ENCODE data around the gene TNFRSF4. TPM values are rescaled to one million over a fixed set of nuclear protein-coding genes. Genes with fewer than 3 reads are reported as not detected.

TNFRSF4 gene
- polyA plus RNA-seq, 2 of the 4 experiments (the other 2 are of a cell fraction) = not detected

GRCh38 chr1:1179983-1180861 lies 33.7 kb downstream of the TNFRSF4 start:
- CTCF ChIA-PET = interaction anchor here (0.6 to 1.2 kb wide), 3 partner anchors 57 to 121 kb away, joined by 3 to 5 read pairs (median 4); no protein-coding TSS in a partner anchor

DNA sequence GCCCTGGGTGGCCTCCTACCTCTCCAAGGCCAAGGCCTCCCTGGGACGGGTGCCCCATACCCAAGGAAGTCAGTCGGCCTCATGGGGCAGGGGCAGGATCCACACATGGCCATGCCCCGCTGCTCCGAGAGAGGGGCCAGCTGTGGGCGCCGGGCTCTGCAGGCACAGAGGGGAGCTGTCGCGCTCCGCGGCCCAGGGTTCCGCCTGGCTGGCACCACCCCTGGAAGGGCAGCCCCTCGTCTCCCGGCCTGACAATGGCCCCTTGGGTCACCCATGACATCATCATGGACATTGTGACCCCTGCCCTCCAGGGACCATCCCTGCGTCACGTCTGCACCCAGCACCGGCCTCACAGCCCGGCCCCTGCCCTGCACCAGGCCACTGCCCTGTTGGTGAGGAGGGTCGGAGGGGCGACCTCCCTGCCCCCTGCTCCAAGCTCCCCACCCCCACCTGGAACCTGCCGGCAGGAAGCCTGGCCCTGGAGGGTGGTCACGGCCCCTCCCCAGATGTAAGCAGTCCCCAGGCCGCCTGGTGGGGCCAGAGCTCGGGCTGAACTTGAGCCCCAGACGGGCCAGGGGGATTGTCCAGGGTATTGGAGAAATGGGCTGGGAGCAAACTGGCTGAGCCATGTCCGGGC lies 34.5 kb downstream of the TNFRSF4 start:
- WGBS (ENCODE audit: missing lambda C conversion rate) = 91% methylated on average over 11 of the region's 25 CpGs
- TF ChIP-seq KDM1A (IDR thresholded peaks at IDR 0.05; ENCODE audit: low read depth) = no peak
- TF ChIP-seq EP300 (IDR thresholded peaks at IDR 0.05) = no peak
- no peak for TF ChIP-seq HDAC2 (IDR thresholded peaks at IDR 0.05)
- no peak for TF ChIP-seq GATA3 (IDR thresholded peaks at IDR 0.05; ENCODE audit: borderline replicate concordance)
- no peak for TF ChIP-seq BCL3 (IDR thresholded peaks at IDR 0.05)
- TF ChIP-seq ZC3H11A (IDR thresholded peaks at IDR 0.05) = no peak
- TF ChIP-seq ESRRA (IDR thresholded peaks at IDR 0.05; ENCODE audit: borderline replicate concordance, low read length) = no peak
- no peak for TF ChIP-seq NFE2L2 (conservative IDR thresholded peaks at IDR 0.05; ENCODE audit: low read length)
- TF ChIP-seq PBX3 (IDR thresholded peaks at IDR 0.05) = no peak
- no peak for TF ChIP-seq TP53 (CRISPR knock-in tag; IDR thresholded peaks at IDR 0.05)
- no peak for TF ChIP-seq MAFK (IDR thresholded peaks at IDR 0.05; ENCODE audit: partially characterized antibody)
- TF ChIP-seq POLR2A (IDR thresholded peaks at IDR 0.05; ENCODE audit: low read length) = no peak
- no peak for TF ChIP-seq RAD21 (conservative IDR thresholded peaks at IDR 0.05 in 1 of 2, IDR thresholded peaks at IDR 0.05 in 1 of 2)
- TF ChIP-seq CHD4 (IDR thresholded peaks at IDR 0.05; ENCODE audit: borderline replicate concordance) = no peak
- TF ChIP-seq MYC (IDR thresholded peaks at IDR 0.05; ENCODE audit: borderline replicate concordance, low read length) = no peak
- no peak for TF ChIP-seq ZFP36 (IDR thresholded peaks at IDR 0.05; ENCODE audit: borderline replicate concordance, partially characterized antibody)
- TF ChIP-seq, protein P1, sequence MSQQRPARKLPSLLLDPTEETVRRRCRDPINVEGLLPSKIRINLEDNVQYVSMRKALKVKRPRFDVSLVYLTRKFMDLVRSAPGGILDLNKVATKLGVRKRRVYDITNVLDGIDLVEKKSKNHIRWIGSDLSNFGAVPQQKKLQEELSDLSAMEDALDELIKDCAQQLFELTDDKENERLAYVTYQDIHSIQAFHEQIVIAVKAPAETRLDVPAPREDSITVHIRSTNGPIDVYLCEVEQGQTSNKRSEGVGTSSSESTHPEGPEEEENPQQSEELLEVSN (IDR thresholded peaks at IDR 0.05; ENCODE audit: borderline replicate concordance, low read depth) = no peak
- no peak for TF ChIP-seq ATOH8 (CRISPR knock-in tag; IDR thresholded peaks at IDR 0.05; ENCODE audit: low read depth)

More at GRCh38 chr1:1179983-1180861, 33.7 kb downstream of the TNFRSF4 start:
- TF ChIP-seq CHD4 (IDR thresholded peaks at IDR 0.05; ENCODE audit: borderline replicate concordance) (no peak), BHLHE40 (IDR thresholded peaks at IDR 0.05; ENCODE audit: low read depth, low read length) (no peak), TP53 (CRISPR knock-in tag; IDR thresholded peaks at IDR 0.05) (no peak), FOSB (CRISPR knock-in tag; IDR thresholded peaks at IDR 0.05) (no peak), HDAC2 (IDR thresholded peaks at IDR 0.05) (no peak), EHF (CRISPR knock-in tag; IDR thresholded peaks at IDR 0.05) (no peak), HEYL (CRISPR knock-in tag; IDR thresholded peaks at IDR 0.05) (no peak), RFX5 (IDR thresholded peaks at IDR 0.05) (no peak), ESRRA (IDR thresholded peaks at IDR 0.05; ENCODE audit: borderline replicate concordance, low read length) (no peak), CHD2 (IDR thresholded peaks at IDR 0.05; ENCODE audit: low read length, partially characterized antibody) (no peak), FOXS1 (CRISPR knock-in tag; IDR thresholded peaks at IDR 0.05) (no peak), RAD21 (conservative IDR thresholded peaks at IDR 0.05 in 1 of 2, IDR thresholded peaks at IDR 0.05 in 1 of 2) (no peak), POLR2AphosphoS2 (conservative IDR thresholded peaks at IDR 0.05; ENCODE audit: low read length) (no peak), HOXB5 (CRISPR knock-in tag; IDR thresholded peaks at IDR 0.05) (no peak), PBX3 (IDR thresholded peaks at IDR 0.05) (no peak), MAZ (IDR thresholded peaks at IDR 0.05; ENCODE audit: borderline replicate concordance, low read depth, low read length) (no peak), JUNB (IDR thresholded peaks at IDR 0.05) (no peak), MAX (IDR thresholded peaks at IDR 0.05) (no peak)
- TF ChIP-seq, protein P1 (IDR thresholded peaks at IDR 0.05; ENCODE audit: borderline replicate concordance, low read depth) = no peak
- FAIRE-seq (no peak), DNase-seq (ENCODE audit: low read depth in 1 of 2, low spot score in 1 of 2) (no peak), ATAC-seq (no peak)
- POLR2A ChIA-PET = no interaction called here
- H3K27ac ChIP-seq = no peak overlapping the region
- 100% methylated on average over 1 of the region's 51 CpGs for WGBS (ENCODE audit: missing lambda C conversion rate)
- H3K4me1 ChIP-seq = no peaks in the 10 kb centered on the region
- H3K4me3 ChIP-seq = no peak overlapping the region
- no peak overlapping the region for H3K4me2 ChIP-seq
- H3K9me3 ChIP-seq = no peaks in the 10 kb centered on the region

More for the DNA sequence above, 34.5 kb downstream of the TNFRSF4 start:
- ATAC-seq = no peak
- Histone ChIP-seq H3K9me3 (no peaks in the 10 kb centered on the region), H3K4me2 (no peak overlapping the region), H3K27ac (no peak overlapping the region), H3K4me1 (no peaks in the 10 kb centered on the region), H3K4me3 (no peak overlapping the region)
- CTCF ChIA-PET = interaction anchor here (0.6 to 1.2 kb wide), 3 partner anchors 56 to 122 kb away, joined by 3 to 5 read pairs (median 4); no protein-coding TSS in a partner anchor
- no peak for FAIRE-seq
- POLR2A ChIA-PET = no interaction called here
- DNase-seq (ENCODE audit: low read depth in 1 of 2, low spot score in 1 of 2) = no peak

Data from A549 (cell line).